ENCODE data around the gene BIRC6. TPM values are rescaled to one million over a fixed set of nuclear protein-coding genes. Genes with fewer than 3 reads are reported as not detected.
"Not testable (repeated sequence)": the region's sequence is repeated elsewhere in the genome, so short reads cannot be mapped to it uniquely, and the experiment has no call there.

BIRC6 gene
- total RNA-seq, 1 experiment from 2014 or later: 29.7 TPM

DNA sequence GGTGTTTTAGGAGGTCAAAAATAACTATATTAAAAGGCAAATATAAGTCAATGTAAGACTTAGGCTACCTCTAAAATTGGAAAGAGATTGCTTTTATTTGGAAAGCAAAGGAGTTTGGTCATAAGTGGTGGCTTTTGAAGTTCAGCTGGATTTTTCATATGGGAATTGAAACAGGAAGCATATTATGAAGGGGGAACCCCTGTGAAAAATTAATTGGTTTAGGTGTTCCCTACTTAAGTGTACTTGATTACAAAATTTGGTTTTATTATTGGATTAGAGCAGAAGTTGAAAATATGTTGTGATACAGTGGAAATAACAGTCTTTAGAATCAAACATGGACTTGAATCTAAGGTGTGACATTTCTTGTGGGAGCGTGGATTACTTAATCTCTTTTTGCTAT is 149.6 kb downstream of the BIRC6 start:
- no peak for DNase-seq (ENCODE audit: low spot score)

DNA sequence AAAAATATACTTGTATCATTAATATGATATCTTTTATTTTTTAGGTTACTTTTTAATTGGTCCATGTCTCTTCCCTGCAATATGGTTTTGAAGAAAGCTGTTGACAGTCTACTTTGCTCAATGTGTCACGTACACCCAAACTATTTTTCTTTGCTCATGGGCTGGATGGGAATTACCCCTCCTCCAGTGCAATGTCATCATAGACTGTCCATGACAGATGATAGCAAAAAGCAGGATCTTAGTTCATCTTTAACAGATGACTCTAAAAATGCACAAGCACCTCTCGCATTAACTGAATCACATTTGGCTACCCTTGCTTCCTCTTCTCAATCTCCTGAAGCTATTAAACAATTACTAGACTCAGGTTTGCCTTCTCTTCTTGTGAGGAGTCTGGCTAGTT is 158.1 kb downstream of the BIRC6 start:
- no peak for DNase-seq (ENCODE audit: low spot score)

DNA sequence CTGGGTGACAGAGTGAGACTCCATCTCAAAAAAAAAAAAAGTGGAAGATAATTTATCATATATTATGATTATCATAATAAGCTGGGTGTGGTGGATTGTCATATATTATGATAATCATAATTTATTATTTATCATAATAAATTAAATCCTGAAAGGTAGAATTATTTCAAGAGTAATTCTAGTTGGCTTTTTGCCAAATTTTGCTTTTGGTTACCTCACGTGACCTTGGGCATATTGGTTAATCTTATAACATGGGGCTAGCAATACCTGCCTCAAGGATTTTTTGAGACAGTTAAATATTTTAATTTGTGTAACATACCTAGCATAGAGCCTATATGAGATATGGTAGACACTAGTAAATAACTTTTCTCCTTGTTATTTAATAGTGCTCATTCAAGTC is 159.7 kb downstream of the BIRC6 start:
- no peak for DNase-seq (ENCODE audit: low spot score)

DNA sequence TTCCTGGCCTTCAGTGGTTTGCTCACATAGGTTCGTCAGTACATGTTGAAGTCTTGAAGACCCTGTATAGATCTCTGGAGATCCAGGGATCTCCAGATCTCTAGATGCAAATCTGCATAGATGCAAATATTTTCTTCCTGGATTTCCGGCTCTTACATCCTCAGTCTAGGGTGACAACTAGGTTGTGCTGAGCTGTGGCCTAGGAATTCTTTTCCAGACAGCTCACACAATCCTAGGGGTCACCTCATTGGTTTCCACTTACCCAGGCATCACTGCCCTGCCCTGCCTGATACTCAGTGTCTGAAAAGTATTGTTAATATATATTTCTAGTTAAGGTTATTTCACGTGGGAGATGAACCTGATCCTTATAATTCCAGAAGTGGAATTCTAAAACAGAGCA is 165.9 kb downstream of the BIRC6 start:
- DNase-seq (ENCODE audit: low spot score): no peak

DNA sequence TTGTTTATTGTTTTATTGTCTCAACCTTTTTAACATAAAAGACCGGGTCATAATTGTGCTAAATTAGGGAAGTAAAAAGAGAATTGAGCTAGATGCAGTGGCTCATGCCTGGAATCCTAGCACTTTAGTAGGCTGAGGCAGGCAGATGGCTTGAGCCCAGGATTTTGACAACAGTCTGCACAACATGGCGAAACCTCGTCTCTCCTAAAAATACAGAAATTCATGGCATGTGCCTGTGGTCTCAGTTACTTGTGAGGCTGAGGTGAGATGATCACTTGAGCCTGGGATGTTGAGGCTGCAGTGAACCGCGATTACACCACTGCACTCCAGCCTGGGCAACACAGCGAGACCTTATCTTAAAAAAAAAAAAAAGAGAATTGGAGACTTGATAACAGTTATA is 166.9 kb downstream of the BIRC6 start:
- DNase-seq (ENCODE audit: low spot score): no peak

DNA sequence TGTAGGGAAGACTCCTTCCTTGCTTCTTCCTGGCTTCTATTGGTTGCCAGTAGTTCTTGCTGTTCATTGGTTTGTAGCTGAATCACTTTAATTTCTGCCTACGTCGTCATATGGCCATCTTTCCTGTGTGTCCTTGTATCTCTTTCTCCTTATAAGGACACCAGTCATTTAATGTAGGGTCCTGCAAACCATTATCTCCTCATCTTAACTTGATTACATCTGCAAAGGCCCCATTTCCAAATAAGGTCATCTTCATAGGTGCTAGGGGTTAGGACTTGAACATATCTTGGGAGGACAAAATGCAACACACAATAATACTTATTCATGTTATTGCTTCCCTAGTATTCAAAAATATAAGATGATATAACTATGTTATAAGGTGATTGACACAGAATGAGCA is 175.5 kb downstream of the BIRC6 start:
- no peak for DNase-seq (ENCODE audit: low spot score)

DNA sequence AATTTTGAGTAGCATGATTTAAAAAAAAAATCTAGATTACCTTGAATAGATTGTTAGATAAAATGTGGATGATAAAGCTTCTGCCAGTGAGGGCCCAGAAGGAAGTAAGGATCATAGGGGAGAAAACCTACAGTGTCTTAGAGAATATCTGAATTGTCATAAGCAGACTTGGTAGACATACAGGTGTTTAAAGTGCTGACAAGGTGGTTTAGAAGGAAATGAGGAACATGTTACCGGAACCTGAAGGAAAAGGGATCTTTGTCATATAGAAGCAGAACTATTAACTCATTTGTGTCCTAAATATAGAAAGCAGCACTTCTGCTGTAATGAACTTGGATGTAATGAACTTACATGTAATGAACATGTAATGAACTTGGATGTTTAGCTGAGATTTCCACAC is 176.1 kb downstream of the BIRC6 start:
- no peak for DNase-seq (ENCODE audit: low spot score)

DNA sequence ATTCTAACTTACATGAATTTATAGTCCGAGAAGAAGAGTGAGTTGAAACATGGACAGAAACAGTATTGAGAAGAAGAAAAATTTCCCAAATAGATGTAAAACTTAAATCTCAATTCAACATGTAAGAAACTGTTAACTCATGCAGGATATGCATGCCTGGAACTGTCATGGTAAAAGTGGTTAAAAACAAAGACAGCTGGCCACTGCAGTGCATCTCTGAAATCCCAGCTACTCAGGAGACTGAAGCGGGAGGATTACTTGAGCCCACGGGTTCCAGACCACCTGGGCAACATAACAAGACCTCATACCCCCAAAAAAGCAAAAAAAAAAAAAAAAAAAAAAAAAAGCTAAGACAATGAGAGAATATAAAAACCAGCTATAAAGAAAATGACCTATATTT is 178.0 kb downstream of the BIRC6 start:
- no peak for DNase-seq (ENCODE audit: low spot score)

DNA sequence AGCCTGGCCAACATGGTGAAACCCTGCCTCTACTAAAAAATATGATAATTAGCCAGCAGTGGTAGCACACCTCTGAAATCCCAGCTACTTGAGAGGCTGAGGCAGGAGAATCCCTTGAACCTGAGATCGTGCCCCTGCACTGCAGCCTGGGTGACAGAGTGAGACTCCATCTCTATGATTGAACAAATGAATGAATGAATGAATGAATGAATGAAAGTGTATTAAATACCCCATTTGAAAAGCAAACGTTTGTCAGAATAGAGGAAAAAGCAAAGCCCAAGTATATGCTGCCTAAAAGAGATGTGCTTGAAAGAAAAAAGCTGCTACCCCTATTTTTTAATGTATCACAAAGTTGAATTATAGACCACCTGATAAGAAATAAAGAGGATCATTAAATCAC is 181.9 kb downstream of the BIRC6 start:
- no peak for DNase-seq (ENCODE audit: low spot score)

DNA sequence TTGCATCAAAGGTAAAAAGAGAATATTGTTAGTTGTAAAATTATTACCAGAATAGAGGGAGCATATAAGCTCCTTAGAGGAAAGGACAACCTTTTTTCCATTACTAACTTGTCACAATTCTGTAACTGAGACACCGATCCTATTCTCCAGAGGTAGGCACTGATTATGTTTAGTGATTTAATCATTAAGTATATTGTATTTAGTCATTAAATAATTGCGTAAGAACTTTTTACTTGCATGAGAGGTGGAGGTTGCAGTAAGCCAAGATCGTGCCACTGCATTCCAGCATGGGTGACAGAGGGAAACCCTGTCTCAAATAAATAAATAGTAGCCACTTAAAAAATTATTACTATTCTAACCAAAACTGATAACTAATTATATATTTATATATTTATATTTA is 195.7 kb downstream of the BIRC6 start:
- DNase-seq (ENCODE audit: low spot score): not testable (repeated sequence)

DNA sequence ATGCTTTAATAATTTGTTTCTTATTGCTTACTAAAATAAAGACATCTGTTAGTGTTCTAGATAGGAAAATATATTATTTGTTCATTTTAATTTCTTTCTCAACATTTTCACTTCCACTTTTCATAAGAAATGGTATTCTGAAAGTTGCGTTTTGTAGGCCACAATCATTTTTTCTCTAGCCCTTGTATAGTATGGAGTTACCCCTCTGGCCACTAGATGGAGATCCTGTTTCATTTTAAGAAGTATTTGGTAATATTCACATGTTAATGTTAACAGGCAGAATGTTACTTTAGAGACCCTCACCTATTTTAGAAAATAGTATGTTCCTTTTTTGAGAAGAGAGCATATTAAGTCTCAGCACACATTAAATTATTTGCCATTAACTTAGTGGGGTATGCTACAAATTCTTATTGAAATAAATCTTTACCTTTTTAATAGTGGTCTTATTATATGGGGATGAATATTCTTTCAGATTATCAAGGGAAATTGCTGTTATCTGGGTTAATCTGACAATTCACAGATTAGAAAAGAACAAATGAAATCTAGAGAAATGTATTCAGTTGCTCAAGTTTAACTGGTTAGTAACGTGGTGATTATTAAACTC is 197.1 kb downstream of the BIRC6 start:
- peak; percentile 6 for DNase-seq (ENCODE audit: low spot score)

DNA sequence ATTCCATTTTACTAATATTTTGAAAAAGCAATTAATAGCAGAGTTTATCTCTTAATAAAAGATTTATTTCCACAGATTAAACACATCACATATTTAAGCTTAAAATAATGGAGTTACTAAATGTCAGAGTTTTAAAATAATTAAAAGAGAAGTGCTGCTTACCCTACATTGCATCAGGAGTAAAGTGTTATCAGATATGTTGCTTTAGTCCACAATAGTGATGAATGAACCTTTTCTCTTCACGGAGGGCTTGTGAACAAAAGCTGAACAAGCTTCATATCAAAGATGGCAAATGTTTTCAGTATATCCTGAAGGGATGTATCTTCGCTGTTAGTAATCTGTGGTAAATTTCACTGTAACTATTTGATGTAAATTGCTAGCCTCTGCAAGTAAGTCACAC is 201.7 kb downstream of the BIRC6 start:
- no peak for DNase-seq (ENCODE audit: low spot score)

DNA sequence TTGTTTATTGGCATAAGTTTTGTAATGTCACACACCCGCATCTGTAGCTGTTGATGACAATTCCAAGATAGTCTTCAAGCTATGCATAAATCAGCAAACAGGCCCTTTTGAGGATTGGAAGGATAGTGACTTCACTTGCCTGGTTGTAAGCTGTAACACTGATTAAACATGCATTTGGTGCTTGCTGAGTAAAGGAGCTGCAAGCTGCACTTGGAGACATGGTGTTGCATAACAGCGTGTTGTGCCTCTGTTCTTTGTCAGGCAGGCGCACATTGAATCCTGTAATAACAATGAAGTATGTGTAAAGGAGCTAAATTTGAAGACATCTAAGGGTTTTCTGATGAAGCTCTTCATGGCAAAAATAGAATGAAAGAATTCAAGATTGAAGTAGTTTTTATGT is 202.3 kb downstream of the BIRC6 start:
- no peak for DNase-seq (ENCODE audit: low spot score)

DNA sequence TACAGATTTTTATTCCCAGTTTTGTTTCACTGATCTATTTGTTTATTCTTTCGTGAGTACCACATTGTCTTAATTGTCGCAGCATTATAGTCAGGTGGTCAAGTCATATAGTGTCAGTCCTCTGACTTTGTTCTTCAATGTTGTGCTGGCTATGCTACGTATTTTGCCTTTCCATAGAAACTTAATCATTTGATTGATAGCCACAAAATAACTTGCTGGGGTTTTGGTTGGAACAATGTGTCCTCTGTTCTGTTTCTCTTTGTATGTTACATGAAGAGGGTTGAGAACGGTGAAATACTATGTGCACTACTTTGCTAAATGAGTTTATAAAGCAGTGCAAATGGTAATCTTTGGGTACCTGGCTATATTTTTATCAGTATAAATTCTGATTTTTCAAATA is 206.1 kb downstream of the BIRC6 start:
- no peak for DNase-seq (ENCODE audit: low spot score)

DNA sequence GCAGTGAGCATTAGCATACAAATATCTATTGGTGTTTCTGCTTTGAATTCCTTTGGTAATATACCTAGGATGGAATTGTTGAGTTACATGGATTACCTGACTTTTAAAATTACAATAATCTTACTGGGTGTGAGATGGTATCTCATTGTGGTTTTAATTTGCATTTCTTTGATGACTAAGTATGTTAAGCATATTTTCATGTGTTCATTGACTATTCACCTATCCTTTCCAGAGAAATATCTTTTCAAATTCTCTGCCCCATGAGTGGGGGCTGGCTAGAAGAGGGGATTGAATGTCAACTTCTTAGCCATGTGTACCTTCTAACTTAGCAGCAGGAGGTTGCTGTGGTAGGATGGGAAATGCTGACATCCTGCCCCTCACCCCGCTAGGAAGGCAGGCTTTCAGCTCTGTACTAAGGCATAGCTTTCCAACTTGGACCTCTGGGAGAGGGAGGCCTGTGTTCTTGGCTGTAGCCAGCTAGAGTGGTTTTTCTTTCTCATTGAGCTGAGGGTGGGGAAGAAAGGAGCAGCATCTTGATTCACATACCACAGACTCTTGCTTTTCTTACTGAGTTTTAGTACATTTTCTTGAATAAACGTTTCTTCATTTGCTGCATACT is 207.7 kb downstream of the BIRC6 start:
- no peak for DNase-seq (ENCODE audit: low spot score)

DNA sequence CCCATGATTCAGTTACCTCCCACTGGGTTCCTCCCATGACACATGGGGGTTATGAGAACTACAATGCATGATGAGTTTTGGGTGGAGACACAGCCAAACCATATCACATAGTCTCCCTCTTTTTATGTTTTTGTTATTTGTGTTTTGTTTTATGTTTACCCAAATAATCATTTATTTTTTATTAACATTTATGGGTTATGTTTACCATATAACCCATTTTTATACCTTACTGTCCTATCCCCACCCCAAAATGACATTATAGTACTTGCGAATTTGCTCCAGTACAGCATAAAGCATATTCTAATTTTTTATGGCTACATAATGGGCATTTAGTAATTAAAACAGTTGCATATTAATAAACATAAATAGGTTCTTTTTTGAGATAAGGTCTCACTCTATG is 209.1 kb downstream of the BIRC6 start:
- no peak for DNase-seq (ENCODE audit: low spot score)

DNA sequence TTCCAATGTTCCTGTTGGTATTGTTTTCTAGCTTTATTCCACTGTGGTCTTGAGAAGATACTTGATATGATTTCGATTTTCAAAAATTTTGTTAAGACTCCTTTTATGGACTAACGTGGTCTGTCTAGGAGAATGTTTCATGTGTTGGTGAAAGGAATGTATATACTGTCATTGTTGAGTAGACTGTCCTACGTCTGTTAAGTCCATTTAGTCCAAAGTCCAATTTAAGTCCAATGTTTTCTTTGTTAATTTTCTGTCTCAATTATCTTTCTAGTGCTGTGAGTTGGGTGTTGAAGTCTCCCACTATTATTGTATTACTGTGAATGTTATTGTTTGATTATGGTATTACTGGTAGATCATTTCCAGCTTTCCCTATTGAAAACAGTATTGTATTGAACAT is 215.2 kb downstream of the BIRC6 start:
- no peak for DNase-seq (ENCODE audit: low spot score)

DNA sequence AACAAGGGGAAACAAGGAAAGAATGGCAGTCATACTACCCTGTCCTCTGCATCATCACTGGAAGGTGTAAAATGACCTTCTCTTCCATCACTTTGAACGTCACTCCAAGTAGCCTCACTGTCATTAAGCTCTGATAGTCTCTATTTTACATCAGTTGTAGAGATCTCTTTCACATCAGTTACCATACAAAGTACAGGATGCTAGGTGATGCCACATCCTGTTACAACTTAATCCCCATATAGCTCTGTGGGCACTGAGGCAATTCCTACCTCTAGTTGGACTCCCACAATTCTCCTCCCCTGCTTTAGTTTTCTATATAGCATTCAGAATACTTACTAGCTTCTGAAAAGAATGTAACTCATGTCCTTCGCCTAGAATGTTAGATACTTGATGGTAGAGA is 215.9 kb downstream of the BIRC6 start:
- DNase-seq (ENCODE audit: low spot score): no peak

DNA sequence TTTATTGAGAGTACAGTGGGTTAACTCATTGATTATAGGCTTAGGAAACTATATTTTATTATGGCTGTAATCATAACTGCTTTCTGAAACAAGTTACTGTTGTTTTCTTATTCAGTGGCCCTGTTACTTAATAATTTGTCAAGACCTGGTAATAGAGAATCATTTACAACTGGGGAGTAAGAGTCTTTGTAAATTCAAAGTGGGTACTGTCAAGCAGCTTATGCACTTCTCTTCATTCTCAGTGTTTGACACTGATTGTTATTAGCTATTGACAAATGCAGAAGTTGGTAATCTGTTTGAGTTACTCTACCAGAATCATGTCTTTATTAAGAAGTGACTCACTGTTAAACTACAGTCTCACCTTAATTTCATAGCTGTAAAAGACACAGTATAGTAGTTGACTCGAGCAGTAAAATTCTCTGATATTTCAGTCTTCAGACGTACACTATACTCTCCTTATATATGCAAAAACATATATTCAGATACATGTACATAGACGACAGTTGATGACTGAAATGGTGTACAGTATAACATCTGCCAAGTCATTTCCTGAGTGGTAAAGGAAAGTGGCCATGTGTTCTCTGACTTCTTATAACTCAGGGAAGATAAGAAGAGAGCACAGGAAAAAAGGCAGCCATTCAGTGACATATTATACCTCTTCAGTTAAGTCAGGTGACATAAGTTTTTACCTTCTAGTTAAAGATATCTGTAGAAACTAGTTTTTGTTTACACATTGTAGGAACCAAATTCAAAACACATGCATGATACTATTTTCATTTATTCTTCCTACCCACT is 235.0 kb downstream of the BIRC6 start:
- DNase-seq (ENCODE audit: low spot score): no peak

DNA sequence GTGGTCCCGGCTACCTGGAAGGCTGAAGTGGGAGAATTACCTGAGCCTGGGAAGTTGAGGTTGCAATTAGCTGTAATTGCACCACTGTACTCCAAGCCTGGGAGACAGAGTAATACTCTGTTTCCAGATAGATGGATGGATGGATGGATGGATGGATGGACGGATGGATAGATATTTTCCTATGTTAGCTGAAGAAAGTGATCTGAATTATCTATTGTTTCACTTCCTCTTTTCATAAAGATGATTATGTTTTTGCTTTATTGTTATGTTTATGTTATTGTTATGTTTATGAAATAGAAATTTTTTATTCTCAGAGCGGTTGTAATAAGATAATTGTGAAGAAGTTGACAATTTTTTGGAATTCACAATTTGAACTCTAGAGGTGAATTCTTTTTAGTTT is 237.8 kb downstream of the BIRC6 start:
- no peak for DNase-seq (ENCODE audit: low spot score)

DNA sequence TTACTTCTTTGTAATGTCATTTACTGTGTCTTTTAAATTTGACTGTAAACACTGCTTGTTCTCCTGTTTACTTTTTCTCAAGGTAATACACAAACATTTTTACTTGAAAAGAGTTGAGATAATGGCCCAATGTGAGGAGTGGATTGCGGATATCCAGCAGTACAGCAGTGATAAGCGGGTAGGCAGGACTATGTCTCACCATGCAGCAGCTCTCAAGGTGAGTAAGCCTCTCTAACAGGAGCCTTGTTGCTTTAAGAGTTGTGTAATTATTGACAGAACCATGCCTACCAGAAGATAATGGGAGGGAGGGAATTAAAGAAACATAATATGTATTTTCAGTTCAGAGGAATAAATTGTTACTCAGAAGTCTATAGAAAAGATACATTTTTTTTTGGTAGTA is 254.5 kb downstream of the BIRC6 start:
- no peak for DNase-seq (ENCODE audit: low spot score)

DNA sequence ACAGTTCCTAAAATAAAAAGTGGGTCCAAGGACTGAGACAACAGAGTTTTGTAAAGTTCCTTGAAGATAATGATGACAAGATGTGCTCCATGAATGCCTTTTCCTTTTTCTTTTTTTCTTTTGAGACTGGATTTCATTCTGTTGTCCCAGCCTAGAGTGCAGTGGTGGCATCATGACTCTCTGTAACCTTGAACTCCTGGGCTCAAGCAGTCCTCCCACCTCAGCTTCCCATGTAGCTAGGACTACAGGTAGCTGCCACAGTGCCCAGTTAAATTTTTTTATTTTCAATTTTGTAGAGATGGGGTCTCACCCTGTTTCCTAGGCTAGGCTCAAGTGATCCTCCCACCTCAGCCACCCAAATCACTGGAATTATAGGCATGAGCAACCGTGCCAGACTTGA is 254.9 kb downstream of the BIRC6 start:
- no peak for DNase-seq (ENCODE audit: low spot score)

DNA sequence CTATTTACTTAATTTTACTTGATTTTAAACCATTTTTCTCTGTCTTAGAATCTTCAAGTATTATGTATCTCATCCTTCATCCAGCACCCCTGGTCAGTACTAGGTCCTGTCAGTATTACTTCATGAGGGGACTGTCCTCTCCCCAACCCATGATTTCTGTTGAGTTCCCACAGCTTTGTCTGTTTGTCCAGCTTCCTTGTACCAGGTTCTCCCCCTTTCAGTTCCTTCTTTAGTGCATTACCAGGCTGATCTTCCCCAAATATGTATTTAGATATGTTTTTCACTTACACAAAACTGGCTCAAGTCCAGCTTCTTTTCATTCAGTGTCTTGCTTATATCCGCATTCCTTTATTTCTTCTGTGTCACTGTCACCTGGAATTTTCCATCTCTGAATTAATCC is 257.3 kb downstream of the BIRC6 start:
- DNase-seq (ENCODE audit: low spot score): no peak
